WI38 (cell line): Measurements from ENCODE around the gene ARHGEF19.

Experiments used
- H3K4me3 ChIP-seq: 2 replicates; pipeline ENCODE4 v1.5.1; 2011; ENCODE audit warnings: low read depth, mild to moderate bottlenecking, control low read depth, low read length
- CTCF ChIP-seq: IDR thresholded peaks from 2 replicates; pipeline ENCODE4 v1.5.1; 2012; ENCODE audit warnings: low read depth, mild to moderate bottlenecking, control low read depth, low read length

Gene ARHGEF19

GRCh38 chr1:16236511-16237342 is 24.3 kb upstream of the ARHGEF19 start, which contains the start of gene CPLANE2:
Gene CPLANE2, minus strand, starts transcription at chr1:16237183. Its CDS starts 441 bp downstream, at chr1:16236742.
- TF ChIP-seq CTCF: no peak
- H3K4me3 ChIP-seq: peak within 1 kb of the TSS; percentile 68

GRCh38 chr1:16235944-16236510 is 23.6 kb upstream of the ARHGEF19 start:
- peak overlapping the region; percentile 68 for H3K4me3 ChIP-seq
- no peak for TF ChIP-seq CTCF

GRCh38 chr1:16235347-16235746 is 22.9 kb upstream of the ARHGEF19 start:
- TF ChIP-seq CTCF: no peak
- no peak overlapping the region for H3K4me3 ChIP-seq

- TF ChIP-seq CTCF: no peak
- H3K4me3 ChIP-seq: no peak overlapping the region
These were observed 21.0 kb upstream of the ARHGEF19 start for GRCh38 chr1:16233431-16233830.

GRCh38 chr1:16232316-16232710 is 19.9 kb upstream of the ARHGEF19 start:
- no peak overlapping the region for H3K4me3 ChIP-seq
- TF ChIP-seq CTCF: no peak

GRCh38 chr1:16231331-16232315 is 19.2 kb upstream of the ARHGEF19 start:
- no peak overlapping the region for H3K4me3 ChIP-seq
- no peak for TF ChIP-seq CTCF
